Measurements from ENCODE around the gene TFDP1.

Gene TFDP1

DNA sequence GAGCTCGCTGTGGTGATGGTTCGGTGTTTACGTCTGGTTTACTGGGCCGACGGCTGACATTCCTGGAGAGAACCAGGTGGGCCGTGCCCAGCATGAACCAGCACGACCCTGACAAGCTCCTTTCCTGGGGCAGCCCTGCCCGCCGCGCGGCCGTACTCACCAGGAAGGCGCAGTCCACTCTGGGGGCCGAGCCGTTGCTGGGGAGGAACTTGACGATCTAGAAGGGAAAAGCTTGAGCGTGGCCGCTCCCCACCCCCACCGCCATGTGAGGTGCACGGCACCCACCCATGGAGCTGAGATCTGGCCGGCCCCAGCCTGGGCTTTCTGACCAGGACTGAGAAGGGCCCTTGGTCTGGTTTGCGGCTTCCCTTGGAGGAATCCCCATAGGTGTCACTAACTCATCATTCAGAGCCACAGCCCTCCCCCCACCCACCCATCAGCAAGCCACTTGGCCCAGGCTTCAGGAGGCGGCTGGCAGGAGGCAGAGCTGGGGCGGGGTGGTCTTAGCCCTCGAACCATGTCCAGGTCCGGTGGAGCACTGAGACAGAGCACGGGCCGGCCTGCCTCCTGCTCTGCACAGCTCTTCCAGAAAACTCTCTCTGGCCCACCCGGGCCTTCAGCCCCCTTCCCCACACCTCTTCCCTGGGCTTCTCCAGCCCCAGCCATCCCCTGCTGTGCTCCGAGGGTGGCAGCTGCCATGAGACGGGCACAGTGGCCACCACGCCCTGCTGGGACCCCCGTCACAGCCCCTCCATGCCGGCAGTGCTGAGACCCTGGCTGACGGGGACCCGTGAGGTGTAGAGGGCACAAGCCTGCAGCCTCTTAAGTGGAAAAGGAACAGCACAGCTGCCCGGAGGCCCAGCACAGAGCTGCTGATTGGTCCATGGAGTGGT lies 67.2 kb downstream of the TFDP1 start:
- no peak for DNase-seq (ENCODE audit: low spot score)

GRCh38 chr13:113652404-113653263 lies 68.1 kb downstream of the TFDP1 start:
- DNase-seq (ENCODE audit: low spot score): no peak

DNA sequence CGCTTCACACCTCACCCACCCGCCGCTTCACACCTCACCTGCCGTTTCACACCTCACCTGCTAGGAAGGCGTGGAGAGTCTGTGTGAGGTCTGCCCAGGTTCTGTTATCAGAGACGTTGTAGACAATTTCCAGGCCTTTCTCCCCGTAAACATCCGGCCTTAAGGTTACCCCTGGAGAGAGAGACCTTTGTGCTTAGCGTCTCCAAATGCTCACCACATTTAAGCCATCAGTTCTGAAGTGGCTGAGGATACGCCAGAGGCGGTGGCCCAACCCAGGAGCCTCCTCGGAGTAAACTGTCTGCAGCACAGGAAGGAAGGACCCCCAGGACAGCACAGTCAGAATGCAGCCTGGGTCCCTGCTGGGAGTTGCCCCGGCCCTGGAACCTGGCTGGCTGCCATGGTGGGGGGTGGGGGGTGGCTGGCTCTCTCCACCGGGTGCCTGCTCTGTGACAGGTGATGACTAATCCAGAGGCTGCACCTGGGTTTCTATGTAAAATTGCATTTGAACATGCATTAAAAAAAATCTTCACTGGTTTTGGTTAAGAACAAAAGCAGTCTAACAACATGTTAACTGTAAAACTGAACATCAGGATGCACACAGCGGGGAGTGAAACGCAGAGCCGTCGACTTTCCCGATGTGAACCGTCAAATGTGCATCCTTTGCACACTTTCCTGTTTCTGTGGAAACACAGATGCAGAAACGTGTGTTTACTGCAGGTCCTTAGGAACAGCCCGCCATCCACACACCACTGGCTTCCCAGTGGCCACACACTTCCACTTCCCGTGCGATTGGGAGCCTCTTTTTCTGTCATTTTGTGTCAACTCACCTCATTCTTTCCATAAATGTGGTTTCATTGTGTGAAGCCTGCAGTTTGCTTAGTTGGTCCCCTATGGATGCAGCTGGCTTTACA lies 69.0 kb downstream of the TFDP1 start:
- DNase-seq (ENCODE audit: low spot score): no peak

GRCh38 chr13:113654175-113654560 lies 69.6 kb downstream of the TFDP1 start:
- no peak for DNase-seq (ENCODE audit: low spot score)

GRCh38 chr13:113654591-113655345 lies 70.2 kb downstream of the TFDP1 start:
- no peak for DNase-seq (ENCODE audit: low spot score)

- DNase-seq (ENCODE audit: low spot score): no peak
These were observed 70.9 kb downstream of the TFDP1 start for GRCh38 chr13:113655346-113656002.

- no peak for DNase-seq (ENCODE audit: low spot score)
These were observed 71.5 kb downstream of the TFDP1 start for GRCh38 chr13:113656003-113656588.

DNA sequence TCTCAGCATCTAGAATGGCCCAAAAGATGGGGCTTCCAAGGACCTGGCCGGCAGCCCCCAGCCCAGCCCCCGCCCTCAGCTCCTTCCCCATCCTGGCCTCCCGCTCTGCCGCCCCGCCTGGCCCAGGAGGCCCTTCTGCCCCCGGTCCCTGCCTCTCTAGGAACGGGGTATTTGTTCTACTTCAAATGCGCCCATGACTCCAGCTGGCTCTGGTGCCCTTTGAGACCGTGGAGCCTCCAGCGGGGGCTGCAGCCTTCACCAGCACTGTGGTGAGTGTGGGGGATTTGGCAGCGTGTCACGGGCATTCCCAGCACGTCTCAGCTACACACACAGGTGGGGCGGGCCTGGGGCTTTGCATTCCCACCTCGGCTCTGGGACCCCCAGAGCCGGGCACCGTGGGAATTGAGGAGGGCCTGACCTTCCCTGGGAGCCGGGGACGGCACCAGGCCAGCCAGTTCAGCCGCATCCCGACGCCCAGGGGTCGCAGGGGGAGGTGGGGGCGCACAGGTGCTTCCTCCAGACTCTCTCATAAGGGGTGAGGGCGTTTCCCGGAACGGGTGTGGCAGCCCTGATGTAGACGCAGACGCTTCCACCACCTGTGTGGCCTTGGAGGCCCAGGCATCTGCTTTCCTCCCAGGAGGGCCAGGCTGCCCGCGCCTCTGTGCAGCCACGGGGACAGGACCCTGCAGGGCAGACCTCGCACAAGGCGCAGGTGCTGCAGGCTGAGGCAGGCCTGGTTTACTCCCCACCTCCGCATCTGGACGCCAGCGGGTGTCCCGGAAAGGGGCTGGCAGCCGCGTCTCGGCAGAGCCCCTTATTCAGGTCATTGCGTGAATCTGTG lies 72.5 kb downstream of the TFDP1 start:
- no peak for DNase-seq (ENCODE audit: low spot score)

- no peak for DNase-seq (ENCODE audit: low spot score)
These were observed 73.5 kb downstream of the TFDP1 start, which contains the start of gene ATP4B for GRCh38 chr13:113657851-113658741. ATP4B (minus strand) TSS chr13:113658198; CDS start chr13:113658144, 54 bp downstream.

- no peak for DNase-seq (ENCODE audit: low spot score)
These were observed 74.3 kb downstream of the TFDP1 start for GRCh38 chr13:113658836-113659235.

DNA sequence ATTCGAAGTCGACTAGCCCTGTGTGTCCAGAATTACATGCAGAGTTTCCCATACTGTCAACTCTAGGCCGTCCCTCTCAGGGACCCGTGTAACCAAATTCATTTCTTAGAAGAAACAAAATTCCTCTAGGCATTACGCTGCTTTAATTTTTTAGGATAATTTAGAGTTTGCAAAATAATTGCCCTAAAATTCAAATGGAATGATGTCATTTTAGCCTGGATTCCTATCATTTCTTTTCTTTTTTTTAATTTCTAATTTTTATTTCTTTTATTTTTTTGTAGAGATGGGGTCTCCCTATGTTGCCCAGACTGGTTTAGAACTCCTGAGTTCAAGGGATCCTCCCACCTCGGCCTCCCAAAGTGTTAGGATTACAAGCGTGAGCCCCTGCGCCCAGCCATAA lies 74.8 kb downstream of the TFDP1 start:
- DNase-seq (ENCODE audit: low spot score): no peak

DNA sequence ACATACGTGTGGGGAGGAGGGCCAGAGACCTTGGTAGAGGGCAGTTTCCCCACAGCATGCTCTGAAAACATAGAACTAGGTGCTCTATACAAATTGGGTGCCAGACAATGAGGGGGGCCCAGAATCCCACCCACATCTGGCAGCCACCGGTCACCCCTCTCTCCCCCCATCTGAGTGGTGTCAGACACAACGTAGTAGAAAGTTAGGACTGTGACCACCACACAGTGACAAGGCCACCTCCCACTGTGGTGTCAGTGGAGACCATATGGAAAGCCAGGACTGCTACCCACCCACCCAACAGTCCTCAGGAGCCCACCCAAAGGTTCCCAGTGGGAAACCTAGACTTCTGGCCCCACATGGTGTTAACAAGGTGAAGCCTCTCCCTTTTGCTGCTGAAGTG lies 75.5 kb downstream of the TFDP1 start:
- DNase-seq (ENCODE audit: low spot score): no peak

GRCh38 chr13:113661509-113661908 lies 77.0 kb downstream of the TFDP1 start:
- DNase-seq (ENCODE audit: low spot score): no peak

GRCh38 chr13:113663934-113664333 lies 79.4 kb downstream of the TFDP1 start:
- no peak for DNase-seq (ENCODE audit: low spot score)

- DNase-seq (ENCODE audit: low spot score): no peak
These were observed 80.4 kb downstream of the TFDP1 start for GRCh38 chr13:113664751-113665596.

DNA sequence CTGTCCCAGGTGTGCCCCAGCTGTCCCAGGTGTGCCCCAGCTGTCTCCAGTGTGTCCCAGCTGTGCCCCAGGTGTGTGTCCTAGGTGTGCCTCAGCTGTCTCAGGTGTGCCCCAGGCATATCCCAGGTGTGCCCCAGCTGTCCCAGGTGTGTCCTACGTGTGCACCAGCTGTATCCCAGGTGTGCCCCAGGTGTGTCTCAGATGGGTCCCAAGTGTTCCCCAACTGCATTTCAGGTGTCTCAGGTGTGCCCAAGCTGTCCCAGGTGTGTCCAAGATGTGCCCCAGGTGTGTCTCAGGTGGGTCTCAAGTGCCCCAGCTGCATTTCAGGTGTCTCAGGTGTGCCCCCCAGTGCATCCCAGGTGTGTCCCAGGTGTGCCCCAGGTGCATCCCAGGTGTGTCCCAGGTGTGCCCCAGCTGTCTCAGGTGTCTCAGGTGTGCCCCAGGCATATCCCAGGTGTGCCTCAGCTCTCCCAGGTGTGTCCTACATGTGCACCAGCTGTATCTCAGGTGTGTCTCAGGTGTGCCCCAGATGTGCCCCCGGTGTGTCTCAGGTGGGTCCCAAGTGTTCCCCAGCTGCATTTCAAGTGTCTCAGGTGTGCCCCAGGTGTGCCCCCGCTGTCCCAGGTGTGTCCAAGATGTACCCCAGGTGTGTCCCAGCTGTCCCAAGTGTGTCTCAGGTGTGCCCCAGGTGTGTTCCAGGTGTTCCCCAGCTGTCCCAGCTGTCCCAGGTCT lies 81.2 kb downstream of the TFDP1 start:
- DNase-seq (ENCODE audit: low spot score): no peak

- DNase-seq (ENCODE audit: low spot score): no peak
These were observed 81.7 kb downstream of the TFDP1 start for GRCh38 chr13:113666329-113666670.
